Neutrophil (primary cell): ENCODE measurements around the gene GLB1L3.

ENCODE experiments used
- H3K27ac ChIP-seq: fragments of 200-600 bp; sonication (generic); 2 replicates; pipeline ENCODE4 v1.5.1; 2016; ENCODE audit warnings: mild to moderate bottlenecking, moderate library complexity
- H3K27me3 ChIP-seq: fragments of 200-600 bp; sonication (generic); 2 replicates; pipeline ENCODE4 v1.6.0; 2016; ENCODE audit warnings: mild to moderate bottlenecking
- H3K36me3 ChIP-seq: fragments of 200-600 bp; sonication (generic); 2 replicates; pipeline ENCODE4 v1.5.1; 2017
- H3K4me1 ChIP-seq, 2 experiments: fragments of 200-600 bp in 1 of 2; sonication (generic) in 1 of 2; 1 replicate in 1 of 2; 2 replicates in 1 of 2; pipeline versions ENCODE4 v1.5.1 to v1.6.1; 2013 to 2016; ENCODE audit warnings: low read depth in 1 of 2, low read length in 1 of 2, mild to moderate bottlenecking in 1 of 2, moderate library complexity in 1 of 2; ENCODE audit not compliant: control insufficient read depth in 1 of 2, insufficient read depth in 1 of 2
- H3K4me3 ChIP-seq, 2 experiments: fragments of 200-600 bp in 1 of 2; sonication (generic) in 1 of 2; 1 replicate in 1 of 2; 2 replicates in 1 of 2; pipeline ENCODE4 v1.5.1; 2013 to 2016; ENCODE audit warnings: low read depth in 1 of 2, low read length in 1 of 2, mild to moderate bottlenecking in 1 of 2, moderate library complexity in 1 of 2
- H3K9me3 ChIP-seq: fragments of 200-600 bp; sonication (generic); 2 replicates; pipeline ENCODE4 v1.5.1; 2016
- TF ChIP-seq, protein P1 (sequence below): fragments of 200-600 bp; sonication (generic); IDR thresholded peaks from 2 replicates; pipeline ENCODE4 v1.5.1; 2016; ENCODE audit warnings: antibody characterized with exemption

The GLB1L3 gene

DNA sequence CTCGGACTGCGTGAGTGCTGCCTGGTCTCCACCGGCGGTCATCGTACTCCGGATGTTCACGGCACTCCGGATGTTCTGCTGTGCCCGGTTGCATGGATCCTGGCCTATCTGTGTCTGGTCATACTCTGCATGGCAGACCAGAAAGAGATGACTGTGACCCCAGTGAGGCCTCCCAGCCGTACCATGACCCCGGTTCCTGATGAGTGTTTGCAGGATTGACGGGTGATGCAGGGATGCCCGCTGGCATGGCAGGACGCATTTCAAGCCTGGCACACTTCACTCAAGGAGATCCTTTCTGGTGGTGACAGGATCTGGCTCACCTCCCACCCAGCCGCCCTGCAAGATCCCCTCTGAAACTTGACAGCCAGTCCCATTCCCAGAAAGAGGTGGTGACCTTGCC lies 61.9 kb downstream of the GLB1L3 start:
- Histone ChIP-seq H3K27me3 (peaks cover 38% of the 10 kb centered on the region), H3K36me3 (no peaks in the 10 kb centered on the region), H3K4me1 (no peaks in the 10 kb centered on the region), H3K9me3 (no peaks in the 10 kb centered on the region), H3K4me3 (no peak overlapping the region), H3K27ac (no peak overlapping the region)
- TF ChIP-seq, protein P1, sequence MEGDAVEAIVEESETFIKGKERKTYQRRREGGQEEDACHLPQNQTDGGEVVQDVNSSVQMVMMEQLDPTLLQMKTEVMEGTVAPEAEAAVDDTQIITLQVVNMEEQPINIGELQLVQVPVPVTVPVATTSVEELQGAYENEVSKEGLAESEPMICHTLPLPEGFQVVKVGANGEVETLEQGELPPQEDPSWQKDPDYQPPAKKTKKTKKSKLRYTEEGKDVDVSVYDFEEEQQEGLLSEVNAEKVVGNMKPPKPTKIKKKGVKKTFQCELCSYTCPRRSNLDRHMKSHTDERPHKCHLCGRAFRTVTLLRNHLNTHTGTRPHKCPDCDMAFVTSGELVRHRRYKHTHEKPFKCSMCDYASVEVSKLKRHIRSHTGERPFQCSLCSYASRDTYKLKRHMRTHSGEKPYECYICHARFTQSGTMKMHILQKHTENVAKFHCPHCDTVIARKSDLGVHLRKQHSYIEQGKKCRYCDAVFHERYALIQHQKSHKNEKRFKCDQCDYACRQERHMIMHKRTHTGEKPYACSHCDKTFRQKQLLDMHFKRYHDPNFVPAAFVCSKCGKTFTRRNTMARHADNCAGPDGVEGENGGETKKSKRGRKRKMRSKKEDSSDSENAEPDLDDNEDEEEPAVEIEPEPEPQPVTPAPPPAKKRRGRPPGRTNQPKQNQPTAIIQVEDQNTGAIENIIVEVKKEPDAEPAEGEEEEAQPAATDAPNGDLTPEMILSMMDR = no peak

DNA sequence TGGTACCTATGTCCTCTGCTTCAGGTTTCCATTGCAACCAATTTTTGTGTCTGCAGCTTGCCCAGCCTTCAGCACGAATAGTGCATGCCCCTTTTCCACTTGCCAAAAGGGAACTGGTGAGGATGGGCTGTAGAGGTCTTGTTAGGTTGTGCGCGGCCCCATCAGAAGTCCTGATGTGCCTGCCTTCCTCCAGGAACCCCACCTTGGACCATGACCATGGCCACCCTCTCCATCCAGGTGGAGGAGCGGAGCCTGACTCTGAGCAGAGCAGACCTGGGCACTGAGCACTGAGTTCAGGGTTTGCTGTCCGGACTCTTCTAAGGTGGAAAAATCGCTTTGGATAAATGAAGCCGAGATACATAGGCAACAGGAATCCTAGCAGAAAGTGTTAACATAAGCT lies 62.5 kb downstream of the GLB1L3 start:
- Histone ChIP-seq H3K27me3 (peaks cover 33% of the 10 kb centered on the region), H3K27ac (no peak overlapping the region), H3K9me3 (no peaks in the 10 kb centered on the region), H3K4me1 (no peaks in the 10 kb centered on the region), H3K36me3 (no peaks in the 10 kb centered on the region), H3K4me3 (no peak overlapping the region)
- TF ChIP-seq, protein P1 = no peak

DNA sequence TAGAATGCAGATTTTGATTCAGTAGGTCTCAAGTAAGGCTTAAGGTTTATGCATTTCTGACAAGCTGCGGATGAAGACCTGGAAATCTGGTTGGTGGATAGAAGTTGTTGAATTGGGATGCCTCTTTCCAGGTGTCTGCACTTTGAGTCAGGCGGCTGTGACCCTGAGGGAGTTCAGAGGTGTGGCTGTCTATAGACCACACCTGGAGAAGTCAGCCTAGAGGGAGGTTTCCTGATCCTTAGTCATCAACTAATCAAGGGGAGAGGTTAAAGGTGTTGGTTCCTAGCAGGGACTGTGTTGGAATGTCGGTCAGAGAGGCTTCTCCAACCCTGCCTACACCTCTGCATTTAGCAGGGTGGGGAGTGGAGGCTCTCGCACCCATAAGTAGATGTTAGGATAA lies 63.6 kb downstream of the GLB1L3 start:
- H3K4me1 ChIP-seq = no peaks in the 10 kb centered on the region
- no peaks in the 10 kb centered on the region for H3K9me3 ChIP-seq
- TF ChIP-seq, protein P1 = no peak
- H3K36me3 ChIP-seq = no peaks in the 10 kb centered on the region
- peaks cover 25% of the 10 kb centered on the region for H3K27me3 ChIP-seq
- H3K27ac ChIP-seq = no peak overlapping the region
- H3K4me3 ChIP-seq = no peak overlapping the region

DNA sequence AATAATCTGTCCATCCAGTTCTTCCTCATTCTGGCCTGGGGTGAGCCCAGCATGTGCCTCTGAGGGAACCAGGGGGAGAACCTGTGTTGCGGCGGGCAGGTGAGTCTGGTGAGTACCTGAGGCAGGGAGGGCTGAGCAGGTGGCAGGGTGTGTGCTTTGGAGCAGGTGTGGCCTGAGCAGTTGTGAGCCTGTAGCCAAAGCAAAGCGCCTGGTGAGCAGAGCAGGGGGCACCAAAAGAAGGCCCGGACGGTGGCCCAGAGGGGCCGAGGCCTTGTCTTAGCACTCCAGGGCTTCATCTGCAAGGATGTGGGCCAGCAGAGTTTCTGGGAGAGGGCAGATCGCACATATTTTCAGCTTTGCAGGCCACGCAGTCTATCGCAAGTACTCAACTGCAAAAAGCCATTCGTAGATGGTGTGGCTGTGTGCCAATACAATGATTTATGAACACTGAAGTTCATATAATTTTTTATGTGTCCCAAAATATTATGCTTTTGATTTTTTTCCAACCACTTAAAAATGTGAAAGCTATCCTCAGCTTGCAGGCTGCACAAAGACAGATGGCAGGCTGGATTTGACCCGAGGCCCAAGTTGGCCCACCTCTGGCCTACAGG lies 64.3 kb downstream of the GLB1L3 start:
- no peak overlapping the region for H3K27ac ChIP-seq
- H3K27me3 ChIP-seq = peaks cover 18% of the 10 kb centered on the region
- no peaks in the 10 kb centered on the region for H3K4me1 ChIP-seq
- H3K36me3 ChIP-seq = no peaks in the 10 kb centered on the region
- H3K4me3 ChIP-seq = no peak overlapping the region
- TF ChIP-seq, protein P1 = no peak
- H3K9me3 ChIP-seq = no peaks in the 10 kb centered on the region

DNA sequence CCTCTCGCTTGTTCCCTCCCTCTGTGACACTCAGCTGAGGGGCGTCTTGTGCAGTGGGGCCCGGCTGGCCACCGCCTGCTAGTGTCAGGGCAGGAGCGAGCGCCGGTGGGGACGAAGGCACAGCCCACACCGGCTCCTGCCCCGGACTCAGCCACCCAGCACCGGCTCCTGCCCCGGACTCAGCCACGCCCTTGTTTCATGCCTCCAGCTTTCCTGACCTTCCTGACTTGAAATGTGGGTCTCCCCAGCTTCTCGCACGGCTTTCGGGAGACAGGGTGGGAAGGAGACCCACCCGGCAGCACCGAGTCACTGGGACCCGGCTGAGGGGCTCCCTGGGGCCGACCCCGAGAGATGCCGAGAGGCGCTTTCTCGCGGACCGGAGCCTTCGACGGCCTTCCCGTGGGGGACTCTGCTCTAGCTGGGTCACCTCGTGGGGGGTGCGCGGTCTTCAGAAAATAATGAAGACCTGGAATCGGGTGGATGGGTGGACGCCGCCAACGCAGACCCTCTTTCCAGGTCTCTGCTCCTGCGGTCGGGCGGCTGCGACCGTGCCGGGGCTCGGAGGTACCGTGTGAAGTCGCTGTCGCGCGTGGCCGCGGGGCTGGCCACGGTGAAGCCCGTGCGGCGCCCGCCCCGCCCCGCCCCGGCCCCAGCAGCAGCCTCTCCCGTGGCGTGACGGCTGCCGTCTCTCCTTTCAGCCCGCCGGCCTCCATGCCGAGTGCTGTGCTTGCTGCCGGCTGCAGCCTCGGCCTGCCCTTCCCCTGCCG lies 65.8 kb downstream of the GLB1L3 start:
- H3K4me3 ChIP-seq = no peak overlapping the region
- no peaks in the 10 kb centered on the region for H3K9me3 ChIP-seq
- no peaks in the 10 kb centered on the region for H3K4me1 ChIP-seq
- H3K27me3 ChIP-seq = peaks cover 7% of the 10 kb centered on the region
- TF ChIP-seq, protein P1 = no peak
- H3K36me3 ChIP-seq = no peaks in the 10 kb centered on the region
- H3K27ac ChIP-seq = no peak overlapping the region
